GM19351 (cell line): Measurements from ENCODE around the gene SYCN.
"Not testable (repeated sequence)": the region's sequence is repeated elsewhere in the genome, so short reads cannot be mapped to it uniquely, and the experiment has no call there.

Experiments
- ATAC-seq: cut with Tn5 transposase; IDR thresholded peaks from one replicate; pipeline ENCODE4 v1.9.1; 2021; ENCODE audit warnings: mild to moderate bottlenecking, moderate library complexity; ENCODE audit not compliant: unreplicated experiment

SYCN gene

DNA sequence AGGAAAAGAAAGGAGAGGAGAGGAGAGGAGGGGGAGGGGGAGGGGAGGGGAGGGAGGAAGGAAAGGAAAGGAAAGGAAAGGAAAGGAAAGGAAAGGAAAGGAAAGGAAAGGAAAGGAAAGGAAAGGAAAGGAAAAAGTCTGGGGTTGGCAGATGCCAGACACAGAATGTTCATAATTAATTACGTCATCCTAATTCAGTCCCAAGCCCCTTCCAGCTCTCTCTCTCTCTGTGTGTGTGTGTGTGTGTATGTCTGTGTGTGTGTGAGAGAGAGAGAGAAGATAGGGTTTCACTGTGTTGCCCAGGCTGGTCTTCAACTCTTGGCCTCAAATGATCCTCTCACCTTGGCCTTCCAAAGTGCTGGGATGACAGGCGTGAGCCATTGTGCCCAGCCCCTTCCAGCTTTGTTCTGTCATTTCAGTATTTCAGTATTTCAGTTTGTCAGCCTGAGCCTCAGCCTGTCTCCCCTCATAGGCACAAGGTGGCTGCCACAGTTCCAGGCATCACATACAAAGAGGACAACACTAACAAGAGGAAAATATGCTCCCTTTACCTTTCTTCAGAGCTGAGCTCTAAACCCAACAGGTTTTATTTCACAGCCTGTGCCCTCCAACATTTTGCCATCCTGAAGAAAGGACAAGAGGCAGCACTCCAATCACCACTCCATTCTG lies 26.2 kb upstream of the SYCN start:
- ATAC-seq = no peak

DNA sequence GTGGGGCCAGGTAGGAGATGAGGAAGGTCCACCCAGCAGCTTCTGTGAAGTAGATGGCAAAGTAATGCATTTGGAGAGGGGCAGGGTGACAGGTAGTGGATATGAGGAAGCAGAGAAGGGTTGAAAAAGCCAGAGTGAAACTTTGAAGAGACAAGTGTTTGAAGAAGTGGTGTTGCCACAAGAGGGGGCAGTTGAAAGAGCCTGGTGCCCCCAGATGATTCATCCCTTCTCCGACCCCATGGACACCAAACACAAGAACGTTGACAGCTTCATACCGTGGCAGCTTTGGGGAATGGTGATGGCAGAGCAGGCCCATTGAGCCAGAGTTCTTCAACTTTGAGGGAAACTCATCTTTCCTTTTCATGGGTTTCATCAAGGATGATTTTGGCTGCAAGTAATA lies 20.8 kb upstream of the SYCN start:
- ATAC-seq = no peak

- no peak for ATAC-seq
Measured at GRCh38 chr19:39223703-39224279, 19.7 kb upstream of the SYCN start.

- not testable (repeated sequence) for ATAC-seq
Measured at GRCh38 chr19:39219108-39219507, 15.0 kb upstream of the SYCN start.

DNA sequence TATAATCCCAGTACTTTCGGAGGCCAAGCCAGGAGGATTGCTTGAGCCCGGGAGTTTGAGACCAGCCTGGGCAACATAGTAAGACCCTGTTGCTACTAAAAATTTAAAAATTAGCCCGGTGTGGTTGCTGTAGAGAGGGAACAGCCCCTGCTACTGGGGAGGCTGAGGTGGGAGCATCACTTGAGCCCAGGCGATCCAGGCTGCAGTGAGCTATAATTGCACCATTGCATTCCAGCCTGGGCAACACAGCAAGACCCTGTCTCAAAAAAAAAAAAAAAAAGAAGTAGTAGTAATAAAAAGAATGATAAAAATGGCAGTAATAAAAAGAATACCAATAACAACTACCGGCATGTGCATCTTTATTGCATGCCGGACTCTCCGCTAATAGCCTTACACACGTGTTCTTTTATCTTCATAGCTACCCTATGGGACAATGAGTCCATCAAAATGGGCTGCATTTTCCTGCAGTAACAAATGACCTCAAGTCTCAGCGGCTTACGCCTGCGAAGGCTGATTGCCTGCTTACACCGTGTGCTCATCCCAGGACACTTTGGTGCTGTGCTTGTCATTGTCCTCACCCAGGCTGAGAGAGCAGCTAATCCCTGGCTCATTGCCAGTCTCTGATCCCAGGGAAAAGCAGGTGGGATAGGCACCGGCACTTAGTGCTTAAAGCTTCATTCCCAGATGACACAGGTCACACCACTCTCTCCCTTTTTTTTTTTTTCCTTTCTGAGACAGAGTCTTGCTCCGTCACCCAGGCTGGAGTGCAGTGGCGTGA lies 14.4 kb upstream of the SYCN start:
- no peak for ATAC-seq

GRCh38 chr19:39217094-39217493 lies 13.0 kb upstream of the SYCN start:
- no peak for ATAC-seq

DNA sequence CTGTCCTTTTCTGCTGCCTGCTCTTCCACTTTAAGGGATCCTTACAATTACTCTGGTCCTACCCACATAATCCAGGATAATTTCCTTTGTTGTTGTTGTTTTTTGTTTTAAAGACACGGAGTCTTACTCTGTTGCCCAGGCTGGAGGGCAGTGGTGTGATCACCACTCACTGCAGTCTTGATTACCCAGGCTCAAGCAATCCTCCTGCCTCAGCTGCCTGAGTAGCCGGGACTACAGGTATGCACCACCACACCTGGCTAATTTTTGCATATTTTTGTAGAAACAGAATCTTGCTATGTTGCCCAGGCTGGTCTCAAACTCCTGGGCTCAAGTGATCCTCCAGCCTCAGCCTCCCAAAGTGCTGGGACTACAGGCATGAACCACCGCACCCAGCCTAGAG lies 11.3 kb upstream of the SYCN start:
- ATAC-seq = not testable (repeated sequence)

- ATAC-seq = no peak
Measured at GRCh38 chr19:39212375-39212742, 8.3 kb upstream of the SYCN start.

- ATAC-seq = no peak
Measured at GRCh38 chr19:39211731-39212374, 7.8 kb upstream of the SYCN start.

GRCh38 chr19:39209196-39209595 lies 5.1 kb upstream of the SYCN start:
- no peak for ATAC-seq

GRCh38 chr19:39208175-39208795 lies 4.2 kb upstream of the SYCN start:
- no peak for ATAC-seq

DNA sequence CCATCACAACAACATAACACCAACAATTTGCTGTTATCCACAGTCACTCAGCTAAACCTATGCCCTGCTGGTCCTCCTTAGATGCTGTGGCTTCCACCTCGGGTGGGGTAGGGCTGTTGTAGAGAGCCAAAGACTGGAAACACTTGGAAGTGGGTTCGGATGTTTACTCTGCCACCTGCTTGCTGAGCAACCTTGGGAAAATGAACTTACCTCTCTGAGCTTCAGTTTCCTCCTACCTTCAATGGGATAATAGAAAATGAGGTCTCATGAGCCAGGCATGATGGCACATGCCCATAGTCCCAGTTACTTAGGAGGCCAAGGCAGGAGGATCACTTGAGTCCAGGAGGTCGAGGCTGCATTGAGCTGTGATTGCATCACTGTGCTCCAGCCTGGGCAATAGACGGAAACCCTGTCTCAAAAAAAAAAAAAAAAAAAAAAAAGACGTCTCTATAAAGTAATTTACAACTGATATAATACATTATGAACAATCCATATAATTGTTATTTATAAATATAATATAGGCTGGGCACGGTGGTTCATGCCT lies 3.3 kb upstream of the SYCN start:
- ATAC-seq = no peak

DNA sequence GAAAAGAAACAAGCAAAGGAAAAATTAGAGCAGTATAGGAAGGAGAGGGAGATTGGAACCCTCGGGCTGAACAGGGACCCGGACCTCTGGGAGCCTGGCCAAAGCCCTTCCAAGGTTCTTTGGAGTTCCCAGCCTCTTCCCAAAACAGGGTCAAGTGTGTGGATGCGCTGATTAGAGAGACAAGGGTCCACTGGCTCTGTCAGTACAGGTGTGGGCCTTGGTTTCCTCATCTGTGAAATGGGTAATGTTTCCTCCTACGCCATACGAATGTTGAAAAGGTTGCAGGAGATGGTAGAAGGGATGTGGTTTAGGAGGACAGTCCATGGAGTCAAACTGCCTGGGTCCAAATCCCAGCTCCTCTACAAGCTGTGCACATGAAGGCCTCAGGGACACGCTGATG lies 2.1 kb upstream of the SYCN start:
- ATAC-seq = no peak

DNA sequence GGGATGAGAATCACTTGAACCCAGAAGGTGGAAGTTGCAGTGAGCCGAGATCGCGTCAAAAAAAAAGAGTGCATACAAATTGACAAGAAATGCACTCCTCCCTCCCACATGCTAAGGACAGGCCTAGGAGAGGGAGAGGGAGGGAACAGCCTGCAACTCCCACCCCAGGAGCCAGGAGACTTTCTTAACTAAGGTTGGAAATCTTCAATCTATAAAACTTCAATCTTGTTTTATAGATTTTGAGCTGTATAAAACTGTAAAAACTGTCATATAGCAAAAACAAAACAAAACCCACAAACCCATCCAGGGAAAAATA lies 1.3 kb upstream of the SYCN start:
- ATAC-seq = no peak

- no peak for ATAC-seq
Measured at GRCh38 chr19:39202998-39203355, 1.1 kb downstream of the SYCN start.

DNA sequence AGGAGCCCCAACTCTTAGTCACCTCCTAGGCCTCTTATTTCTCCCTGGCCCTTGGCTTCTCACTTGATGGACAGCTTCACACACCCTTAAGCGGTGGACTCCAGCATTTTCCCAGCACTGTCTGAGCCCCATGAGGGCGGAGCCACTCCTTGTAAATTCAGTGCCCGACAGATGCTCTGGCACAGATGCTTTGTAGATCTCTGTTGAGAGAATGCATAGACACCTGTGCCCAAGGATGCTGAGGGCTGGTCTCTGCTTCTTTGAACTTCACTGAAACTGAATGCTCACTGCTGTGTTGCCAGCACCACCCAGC lies 3.3 kb downstream of the SYCN start:
- ATAC-seq = no peak

DNA sequence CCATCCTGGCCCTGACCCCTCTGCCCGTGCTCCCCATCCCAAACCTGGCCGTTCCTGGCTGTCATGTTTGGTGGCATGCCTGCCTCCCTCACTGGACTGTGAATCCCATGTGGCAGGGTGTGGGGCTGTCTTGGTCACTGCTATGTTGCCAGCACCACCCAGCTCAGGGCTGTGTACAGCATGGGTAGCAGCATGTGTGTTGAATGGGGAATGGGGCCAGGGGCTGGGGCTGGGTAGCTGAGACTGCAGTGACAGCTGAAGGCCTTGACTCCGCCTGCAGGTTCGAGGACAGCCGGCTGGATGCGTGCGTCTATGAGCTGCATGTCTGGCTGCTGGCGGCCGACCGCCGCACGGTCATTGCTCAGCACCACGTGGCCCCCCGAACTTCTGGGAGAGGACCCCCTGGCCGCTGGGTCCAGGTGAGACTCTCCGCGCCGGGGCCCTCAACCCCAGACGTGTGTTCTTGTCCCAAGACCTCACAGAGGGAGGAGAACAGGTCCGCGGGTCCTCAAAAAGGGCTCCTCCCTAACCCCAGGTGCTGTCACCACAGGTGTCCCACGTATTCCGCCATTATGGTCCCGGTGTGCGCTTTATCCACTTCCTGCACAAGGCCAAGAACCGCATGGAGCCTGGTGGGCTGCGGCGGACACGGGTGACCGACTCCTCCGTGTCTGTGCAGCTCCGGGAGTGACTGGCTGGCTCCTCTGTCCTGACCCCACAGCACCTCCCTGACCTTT lies 3.8 kb downstream of the SYCN start:
- no peak for ATAC-seq

- no peak for ATAC-seq
Measured at GRCh38 chr19:39199025-39199424, 5.0 kb downstream of the SYCN start.

- ATAC-seq = no peak
Measured at GRCh38 chr19:39197808-39198207, 6.3 kb downstream of the SYCN start.

DNA sequence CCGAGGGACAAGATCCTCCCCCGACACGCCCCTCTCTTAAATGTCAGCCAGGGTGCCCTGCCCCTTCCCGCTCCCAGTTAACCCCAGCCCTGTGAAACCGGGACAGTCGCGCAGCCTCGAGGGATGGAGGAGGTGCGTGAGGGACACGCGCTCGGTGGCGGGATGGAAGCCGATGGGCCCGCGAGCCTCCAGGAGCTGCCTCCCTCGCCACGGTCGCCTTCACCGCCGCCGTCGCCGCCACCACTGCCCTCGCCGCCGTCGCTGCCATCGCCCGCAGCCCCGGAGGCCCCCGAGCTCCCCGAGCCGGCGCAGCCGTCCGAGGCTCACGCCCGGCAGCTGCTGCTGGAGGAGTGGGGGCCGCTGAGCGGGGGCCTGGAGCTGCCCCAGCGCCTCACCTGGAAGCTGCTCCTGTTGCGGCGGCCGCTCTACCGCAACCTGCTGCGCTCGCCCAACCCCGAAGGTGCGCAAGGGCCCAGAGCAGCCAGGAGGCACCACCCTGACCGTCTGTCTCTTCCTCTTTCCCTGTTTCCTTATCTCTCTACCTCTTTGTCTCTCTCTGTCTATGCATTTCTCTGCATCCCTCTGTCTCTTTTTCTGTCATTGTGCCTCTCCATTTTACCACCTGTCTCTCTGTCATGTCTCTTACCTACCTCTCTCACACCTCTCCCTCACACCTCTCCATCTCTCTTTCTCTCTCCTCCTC lies 7.1 kb downstream of the SYCN start, which contains the start of gene NCCRP1:
Gene NCCRP1, plus strand, starts transcription at position 105 of the 703 bp plus-strand sequence. Its CDS starts 19 bp downstream, at position 124.
- ATAC-seq = no peak
